HG03442 (cell line): Measurements from ENCODE around the gene PLB1.

Source experiments
- ATAC-seq: cut with Tn5 transposase; IDR thresholded peaks from one replicate; pipeline ENCODE4 v1.9.1; 2021; ENCODE audit warnings: mild to moderate bottlenecking, moderate library complexity; ENCODE audit not compliant: unreplicated experiment

PLB1 gene

GRCh38 chr2:28681606-28682005, 185.7 kb downstream of the PLB1 start:
- ATAC-seq, result no peak

- ATAC-seq, result no peak
Measured at GRCh38 chr2:28683100-28683706, 187.3 kb downstream of the PLB1 start.

GRCh38 chr2:28684142-28684858, 188.4 kb downstream of the PLB1 start:
- no peak for ATAC-seq

- no peak for ATAC-seq
Measured at GRCh38 chr2:28687171-28687570, 191.3 kb downstream of the PLB1 start.

- ATAC-seq, result no peak
Measured at GRCh38 chr2:28687640-28688385, 192.0 kb downstream of the PLB1 start.

GRCh38 chr2:28688818-28689217, 193.0 kb downstream of the PLB1 start:
- ATAC-seq, result no peak

- no peak for ATAC-seq
Measured at GRCh38 chr2:28689771-28690170, 193.9 kb downstream of the PLB1 start.

GRCh38 chr2:28692411-28692810, 196.6 kb downstream of the PLB1 start:
- no peak for ATAC-seq

GRCh38 chr2:28693223-28693622, 197.4 kb downstream of the PLB1 start:
- no peak for ATAC-seq
